Mesenchymal stem cell (in vitro differentiated cells and primary cell): ENCODE results near the gene ANXA6.

Experiments used
- DNase-seq: peaks from one replicate; pipeline ENCODE4 v3.0.0-alpha.2; 2013
- H2AFZ ChIP-seq: one replicate; pipeline ENCODE4 v1.6.1; 2013; ENCODE audit warnings: low read depth, mild to moderate bottlenecking, control low read depth, inconsistent platforms, low read length, moderate library complexity
- H2AK5ac ChIP-seq: 2 replicates; pipeline ENCODE4 v1.6.1; 2013; ENCODE audit warnings: low read length, moderate library complexity, mild to moderate bottlenecking, inconsistent platforms; ENCODE audit not compliant: severe bottlenecking
- H2BK120ac ChIP-seq: one replicate; pipeline ENCODE4 v1.6.1; 2013; ENCODE audit warnings: low read depth, mild to moderate bottlenecking, inconsistent platforms, low read length, moderate library complexity
- H2BK12ac ChIP-seq, 2 experiments: one replicate each; pipeline ENCODE4 v1.6.1; 2013; ENCODE audit warnings: inconsistent platforms in 2 of 2, low read length in 2 of 2, mild to moderate bottlenecking in 2 of 2, moderate library complexity in 2 of 2, control low read depth in 1 of 2
- H2BK15ac ChIP-seq: one replicate; pipeline ENCODE4 v1.6.1; 2013; ENCODE audit warnings: mild to moderate bottlenecking, low read depth, inconsistent platforms; ENCODE audit not compliant: poor library complexity, severe bottlenecking
- H2BK5ac ChIP-seq: 2 replicates; pipeline ENCODE4 v1.6.1; 2013; ENCODE audit warnings: low read depth, mild to moderate bottlenecking, low read length, control low read depth, inconsistent platforms; ENCODE audit not compliant: poor library complexity, severe bottlenecking
- H3K14ac ChIP-seq, 2 experiments: one replicate each; pipeline ENCODE4 v1.6.1; 2013; ENCODE audit warnings: inconsistent platforms in 2 of 2, low read length in 2 of 2, control low read depth in 1 of 2, mild to moderate bottlenecking in 1 of 2, moderate library complexity in 1 of 2
- H3K18ac ChIP-seq, 2 experiments: one replicate each; pipeline ENCODE4 v1.6.1; 2013; ENCODE audit warnings: inconsistent platforms in 2 of 2, low read length in 2 of 2, control low read depth in 1 of 2, low read depth in 1 of 2, mild to moderate bottlenecking in 1 of 2
- H3K23ac ChIP-seq, 2 experiments: one replicate each; pipeline ENCODE4 v1.6.1; 2013; ENCODE audit warnings: inconsistent platforms in 2 of 2, low read length in 2 of 2, mild to moderate bottlenecking in 2 of 2, moderate library complexity in 2 of 2, control low read depth in 1 of 2
- H3K27ac ChIP-seq: 2 replicates; pipeline ENCODE4 v1.5.1; 2013; ENCODE audit warnings: mild to moderate bottlenecking, moderate library complexity, low read length, control low read depth, inconsistent platforms; ENCODE audit not compliant: poor library complexity, severe bottlenecking
- H3K27me3 ChIP-seq, 2 experiments: 2 replicates each; pipeline versions ENCODE4 v1.6.1 to v1.7.0; 2013; ENCODE audit warnings: low read length in 2 of 2, mild to moderate bottlenecking in 2 of 2, moderate library complexity in 2 of 2, control low read depth in 1 of 2, inconsistent platforms in 1 of 2; ENCODE audit not compliant: control insufficient read depth in 1 of 2, insufficient read depth in 1 of 2
- H3K36me3 ChIP-seq, 2 experiments: 2 replicates each; pipeline versions ENCODE4 v1.6.1 to v1.7.0; 2013; ENCODE audit warnings: low read length in 2 of 2, control low read depth in 1 of 2, inconsistent platforms in 1 of 2, low read depth in 1 of 2, mild to moderate bottlenecking in 1 of 2; ENCODE audit not compliant: insufficient read depth in 2 of 2, control insufficient read depth in 1 of 2
- H3K4ac ChIP-seq, 2 experiments: one replicate each; pipeline ENCODE4 v1.6.1; 2013; ENCODE audit warnings: inconsistent platforms in 2 of 2, low read length in 2 of 2, mild to moderate bottlenecking in 2 of 2, moderate library complexity in 2 of 2, control low read depth in 1 of 2, low read depth in 1 of 2
- H3K4me1 ChIP-seq: 2 replicates; pipeline ENCODE4 v1.6.1; 2013; ENCODE audit warnings: low read depth, low read length, control low read depth; ENCODE audit not compliant: control insufficient read depth, insufficient read depth
- H3K4me2 ChIP-seq: 2 replicates; pipeline ENCODE4 v1.6.1; 2013; ENCODE audit warnings: low read length, mild to moderate bottlenecking, inconsistent platforms; ENCODE audit not compliant: poor library complexity, severe bottlenecking
- H3K4me3 ChIP-seq, 2 experiments: 2 replicates each; pipeline versions ENCODE4 v1.5.1 to v1.7.0; 2013; ENCODE audit warnings: low read length in 2 of 2, mild to moderate bottlenecking in 2 of 2, control low read depth in 1 of 2, low read depth in 1 of 2; ENCODE audit not compliant: insufficient read depth in 1 of 2
- H3K79me1 ChIP-seq: replicated peaks from 2 replicates; pipeline ENCODE4 v1.6.1; 2013; ENCODE audit warnings: mild to moderate bottlenecking, control low read depth, low read length, inconsistent platforms; ENCODE audit not compliant: poor library complexity, severe bottlenecking
- H3K9ac ChIP-seq: 2 replicates; pipeline ENCODE4 v1.7.0; 2013; ENCODE audit warnings: mild to moderate bottlenecking, low read length, moderate library complexity
- H3K9me3 ChIP-seq: 2 replicates; pipeline ENCODE4 v1.7.0; 2013; ENCODE audit warnings: mild to moderate bottlenecking, low read length; ENCODE audit not compliant: control insufficient read depth
- H4K8ac ChIP-seq: one replicate; pipeline ENCODE4 v1.6.1; 2013; ENCODE audit warnings: inconsistent platforms, mild to moderate bottlenecking, low read length, moderate library complexity
- H4K91ac ChIP-seq: one replicate; pipeline ENCODE4 v1.6.1; 2013; ENCODE audit warnings: mild to moderate bottlenecking, low read length, inconsistent platforms
- WGBS: methylation state at CpG from one replicate; pipeline ENCODE4 v1.1.7; 2013; ENCODE audit warnings: mixed read lengths; 5-methylcytosine and 5-hydroxymethylcytosine counted together

ANXA6 gene

GRCh38 chr5:151128817-151129216 is 28.8 kb downstream of the ANXA6 start:
- H3K79me1 ChIP-seq = peaks cover 22% of the 10 kb centered on the region
- H3K36me3 ChIP-seq = peaks cover 78 to 97% of the 10 kb centered on the region in 2 experiments
- H2BK5ac ChIP-seq = no peak overlapping the region
- no peak overlapping the region for H2BK120ac ChIP-seq
- no peak overlapping the region for H3K4ac ChIP-seq
- no peak overlapping the region for H2AFZ ChIP-seq
- H3K4me3 ChIP-seq = no peak overlapping the region
- H3K9ac ChIP-seq = no peak overlapping the region
- H3K9me3 ChIP-seq = no peaks in the 10 kb centered on the region
- H2BK12ac ChIP-seq = no peak overlapping the region
- H3K23ac ChIP-seq = no peak overlapping the region
- no peak overlapping the region for H3K27ac ChIP-seq
- no peak overlapping the region for H3K14ac ChIP-seq
- H3K4me1 ChIP-seq = peaks cover 15% of the 10 kb centered on the region
- no peak for DNase-seq
- no peak overlapping the region for H2BK15ac ChIP-seq
- H3K18ac ChIP-seq = no peak overlapping the region
- no peak overlapping the region for H3K4me2 ChIP-seq
- no peaks in the 10 kb centered on the region for H3K27me3 ChIP-seq
- 82% methylated on average over 4 of the region's 4 CpGs for whole genome bisulfite sequencing
- H4K8ac ChIP-seq = no peak overlapping the region
- H2AK5ac ChIP-seq = no peak overlapping the region
- no peak overlapping the region for H4K91ac ChIP-seq

- no peak overlapping the region for H3K27ac ChIP-seq
- H3K9ac ChIP-seq = no peak overlapping the region
Observed at GRCh38 chr5:151127926-151128325, 29.7 kb downstream of the ANXA6 start.

GRCh38 chr5:151126199-151126645 is 31.4 kb downstream of the ANXA6 start:
- peaks cover 23% of the 10 kb centered on the region for H3K4me1 ChIP-seq
- no peak overlapping the region for H3K23ac ChIP-seq
- no peak overlapping the region for H2BK5ac ChIP-seq
- no peak overlapping the region for H3K14ac ChIP-seq
- H3K79me1 ChIP-seq = peaks cover 31% of the 10 kb centered on the region
- H3K4me2 ChIP-seq = no peak overlapping the region
- no peak overlapping the region for H2BK12ac ChIP-seq
- H2AK5ac ChIP-seq = no peak overlapping the region
- peak; percentile 77 for DNase-seq
- H2BK15ac ChIP-seq = no peak overlapping the region
- H3K4ac ChIP-seq = no peak overlapping the region
- H3K9ac ChIP-seq = no peak overlapping the region
- no peaks in the 10 kb centered on the region for H3K9me3 ChIP-seq
- H3K36me3 ChIP-seq = peaks cover 84 to 97% of the 10 kb centered on the region in 2 experiments
- no peaks in the 10 kb centered on the region for H3K27me3 ChIP-seq
- H4K8ac ChIP-seq = no peak overlapping the region
- H2AFZ ChIP-seq = no peak overlapping the region
- no peak overlapping the region for H4K91ac ChIP-seq
- H3K27ac ChIP-seq = no peak overlapping the region
- WGBS = 28% methylated on average over 8 of the region's 9 CpGs
- no peak overlapping the region for H3K18ac ChIP-seq
- no peak overlapping the region for H2BK120ac ChIP-seq
- H3K4me3 ChIP-seq = no peak overlapping the region

More at GRCh38 chr5:151127926-151128325, 29.7 kb downstream of the ANXA6 start:
- H3K23ac ChIP-seq = no peak overlapping the region
- H2AFZ ChIP-seq = no peak overlapping the region
- H2BK15ac ChIP-seq = no peak overlapping the region
- H3K18ac ChIP-seq = no peak overlapping the region
- no peak overlapping the region for H2BK12ac ChIP-seq
- no peak overlapping the region for H3K4ac ChIP-seq
- no peak overlapping the region for H3K14ac ChIP-seq
- H2BK5ac ChIP-seq = no peak overlapping the region
- peaks cover 26% of the 10 kb centered on the region for H3K79me1 ChIP-seq
- H3K4me2 ChIP-seq = no peak overlapping the region
- no peak overlapping the region for H4K8ac ChIP-seq
- peaks cover 82 to 97% of the 10 kb centered on the region in 2 experiments for H3K36me3 ChIP-seq
- no peak overlapping the region for H2AK5ac ChIP-seq
- H3K4me3 ChIP-seq = no peak overlapping the region
- no peaks in the 10 kb centered on the region for H3K27me3 ChIP-seq
- H4K91ac ChIP-seq = no peak overlapping the region
- no peak for DNase-seq
- H2BK120ac ChIP-seq = no peak overlapping the region
- WGBS = 97% methylated on average over 8 of the region's 8 CpGs
- no peaks in the 10 kb centered on the region for H3K9me3 ChIP-seq
- peaks cover 18% of the 10 kb centered on the region for H3K4me1 ChIP-seq

- Histone ChIP-seq H3K23ac (no peak overlapping the region), H3K14ac (no peak overlapping the region), H3K27me3 (no peaks in the 10 kb centered on the region), H4K91ac (no peak overlapping the region), H3K18ac (no peak overlapping the region), H3K27ac (no peak overlapping the region), H3K9ac (no peak overlapping the region), H2BK5ac (no peak overlapping the region), H3K79me1 (peaks cover 33% of the 10 kb centered on the region), H3K4me3 (no peak overlapping the region), H2BK12ac (no peak overlapping the region), H2AFZ (no peak overlapping the region), H3K4me2 (no peak overlapping the region), H4K8ac (no peak overlapping the region), H3K36me3 (peaks cover 80 to 97% of the 10 kb centered on the region in 2 experiments), H2BK15ac (no peak overlapping the region), H2BK120ac (no peak overlapping the region), H3K4ac (no peak overlapping the region), H3K4me1 (peaks cover 23% of the 10 kb centered on the region), H3K9me3 (no peaks in the 10 kb centered on the region), H2AK5ac (no peak overlapping the region)
- no peak for DNase-seq
- 92% methylated on average over 7 of the region's 7 CpGs for whole genome bisulfite sequencing
Observed at GRCh38 chr5:151125421-151125820, 32.2 kb downstream of the ANXA6 start.
